ENCODE results near the gene DTD2. TPM values are rescaled to one million over a fixed set of nuclear protein-coding genes. Genes with fewer than 3 reads are reported as not detected.

Gene DTD2
- total and polyA plus RNA-seq, 4 donors = 7.9 to 16.7 (median 10.7) TPM

GRCh38 chr14:31487886-31488285 is 30.6 kb upstream of the DTD2 start, which contains the start of gene GPR33:
TSS of gene GPR33 (minus strand) at chr14:31488039. CDS start at chr14:31483965, 4,074 bp downstream.
- H3K9ac ChIP-seq (ENCODE audit: low read depth in 1 of 2, low read length in 2 of 2) = no peak within 1 kb of the TSS
- H3K27me3 ChIP-seq (ENCODE audit: control insufficient read depth in 4 of 4, insufficient read depth in 4 of 4, low read length in 3 of 4) = no peaks in the 10 kb centered on the region
- WGBS = 60% methylated on average over 1 of the region's 1 CpG
- no peak for TF ChIP-seq YY1 (IDR thresholded peaks at IDR 0.05)
- no peak for TF ChIP-seq NR2F2 (IDR thresholded peaks at IDR 0.05)
- TF ChIP-seq RXRA (IDR thresholded peaks at IDR 0.05) = no peak
- no peak for TF ChIP-seq HNF4A (conservative IDR thresholded peaks at IDR 0.05)
- TF ChIP-seq RAD21 (IDR thresholded peaks at IDR 0.05) = no peak
- no peak for TF ChIP-seq MAX (IDR thresholded peaks at IDR 0.05)
- no peak for TF ChIP-seq TAF1 (conservative IDR thresholded peaks at IDR 0.05)
- TF ChIP-seq EGR1 (IDR thresholded peaks at IDR 0.05; ENCODE audit: low read depth in 2 of 2) = no peak
- no peak for TF ChIP-seq FOXA2 (IDR thresholded peaks at IDR 0.05)
- TF ChIP-seq REST (IDR thresholded peaks at IDR 0.05) = no peak
- TF ChIP-seq FOXA1 (IDR thresholded peaks at IDR 0.05) = no peak
- no peak for TF ChIP-seq JUND (IDR thresholded peaks at IDR 0.05)
- TF ChIP-seq HNF4G (IDR thresholded peaks at IDR 0.05) = no peak
- TF ChIP-seq SP1 (IDR thresholded peaks at IDR 0.05) = no peak
- no peak for TF ChIP-seq ATF3 (IDR thresholded peaks at IDR 0.05)
- TF ChIP-seq GABPA (IDR thresholded peaks at IDR 0.05 in 1 of 2, conservative IDR thresholded peaks at IDR 0.05 in 1 of 2) = no peak
- no peak for TF ChIP-seq CTCF (IDR thresholded peaks at IDR 0.05; ENCODE audit: low read depth, low read length, missing input control)
- TF ChIP-seq ZBTB33 (IDR thresholded peaks at IDR 0.05) = no peak
- H3K36me3 ChIP-seq (ENCODE audit: control insufficient read depth in 4 of 4, insufficient read depth in 3 of 4, low read depth in 1 of 4, low read length in 3 of 4) = no peaks in the 10 kb centered on the region
- H3K4me1 ChIP-seq (ENCODE audit: control insufficient read depth in 4 of 4, insufficient read depth in 4 of 4, low read length in 3 of 4) = no peaks in the 10 kb centered on the region
- H3K4me3 ChIP-seq (ENCODE audit: low read depth in 1 of 3, low read length in 3 of 3) = no peak within 1 kb of the TSS
- H3K9me3 ChIP-seq (ENCODE audit: control insufficient read depth in 4 of 4, low read length in 3 of 4) = no peaks in the 10 kb centered on the region
- no peak within 1 kb of the TSS for H3K27ac ChIP-seq (ENCODE audit: low read depth in 1 of 2, low read length in 2 of 2)
- no peak for DNase-seq (ENCODE audit: low spot score)

Measured in liver (tissue), 9 donors.